GM19239 (cell line): Measurements from ENCODE around the gene DCDC1.
"Not testable (repeated sequence)": the region's sequence is repeated elsewhere in the genome, so short reads cannot be mapped to it uniquely, and the experiment has no call there.

Experiments used
- DNase-seq: peaks from one replicate; pipeline ENCODE4 v3.0.0; 2011; ENCODE audit warnings: low spot score; ENCODE audit not compliant: insufficient read length
- FAIRE-seq: peaks from 2 replicates; lab custom pipeline; 2011; peaks lifted over from hg19 to GRCh38; lab: Jason Lieb, UNC

Gene DCDC1

GRCh38 chr11:31005202-31005601, 364.3 kb downstream of the DCDC1 start:
- DNase-seq (no peak), FAIRE-seq (no peak)

- FAIRE-seq (no peak), DNase-seq (no peak)
Measured at GRCh38 chr11:31001427-31001826, 368.1 kb downstream of the DCDC1 start.

DNA sequence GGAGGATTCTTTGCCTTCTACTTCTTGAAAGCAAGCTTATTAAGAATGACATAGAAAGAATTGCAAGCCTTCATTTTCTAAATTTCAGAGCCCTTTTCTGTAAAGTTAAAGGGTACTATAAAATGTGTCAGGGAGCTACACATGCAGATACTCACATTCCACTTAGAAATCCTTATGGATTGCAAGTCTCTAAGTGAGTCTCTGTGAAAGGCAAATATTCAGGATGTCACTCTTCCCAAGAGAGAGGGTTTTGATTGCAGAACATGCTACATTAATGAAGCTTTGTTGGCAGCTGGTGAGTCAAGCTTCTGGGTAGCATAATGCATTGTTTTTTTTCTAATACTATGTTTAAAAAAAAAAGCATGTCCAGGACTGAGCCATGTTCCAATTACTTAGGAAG, 369.2 kb downstream of the DCDC1 start:
- no peak for FAIRE-seq

GRCh38 chr11:30992513-30992849, 377.1 kb downstream of the DCDC1 start:
- FAIRE-seq (no peak), DNase-seq (no peak)

More for the DNA sequence above, 369.2 kb downstream of the DCDC1 start:
- DNase-seq = no peak

GRCh38 chr11:30991802-30992512, 377.6 kb downstream of the DCDC1 start:
- no peak for FAIRE-seq
- DNase-seq = no peak

- no peak for FAIRE-seq
Measured at GRCh38 chr11:30991376-30991775, 378.2 kb downstream of the DCDC1 start.

GRCh38 chr11:30990625-30991296, 378.8 kb downstream of the DCDC1 start:
- FAIRE-seq (no peak), DNase-seq (no peak)

More at GRCh38 chr11:30991376-30991775, 378.2 kb downstream of the DCDC1 start:
- no peak for DNase-seq

DNA sequence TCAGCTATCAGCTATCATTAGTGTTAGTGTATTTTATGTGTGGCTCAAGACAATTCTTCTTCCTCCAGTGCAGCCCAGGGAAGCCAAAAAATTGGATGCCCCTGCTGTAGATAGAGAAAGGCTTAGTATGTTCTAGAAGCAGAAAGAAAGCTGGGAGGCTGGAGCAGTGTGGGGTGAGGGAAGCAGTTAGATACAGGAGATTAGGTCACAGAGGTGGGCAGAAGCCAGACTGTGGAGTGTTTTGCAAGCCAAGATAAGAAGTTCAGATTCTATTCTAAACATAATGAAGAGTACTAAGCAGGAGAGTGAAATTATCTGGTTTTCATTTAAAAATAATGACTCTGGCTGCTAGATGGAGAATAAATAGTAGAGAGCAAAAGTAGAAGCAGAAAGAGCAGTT, 381.7 kb downstream of the DCDC1 start:
- DNase-seq = no peak
- FAIRE-seq = no peak

- FAIRE-seq (no peak), DNase-seq (no peak)
Measured at GRCh38 chr11:30985536-30985935, 384.0 kb downstream of the DCDC1 start.

DNA sequence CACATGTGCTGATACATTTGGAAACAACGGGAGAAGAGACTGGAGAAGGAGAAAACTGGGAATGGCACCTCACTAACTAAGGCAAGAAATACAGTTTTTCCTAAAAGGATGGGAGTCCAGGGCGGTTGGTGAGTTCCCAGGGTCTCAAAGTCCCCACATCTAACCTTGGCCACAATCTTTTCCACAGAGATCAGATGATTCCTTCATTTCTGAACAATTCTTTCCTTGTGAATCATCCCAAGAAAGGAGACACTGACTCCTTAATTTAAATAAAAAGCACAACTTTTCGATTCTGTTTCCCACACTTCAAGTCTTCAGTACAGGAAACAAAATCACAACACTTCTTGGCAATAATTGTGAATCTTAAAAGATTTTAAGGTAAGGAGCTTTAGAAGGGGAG, 384.7 kb downstream of the DCDC1 start:
- FAIRE-seq = no peak

DNA sequence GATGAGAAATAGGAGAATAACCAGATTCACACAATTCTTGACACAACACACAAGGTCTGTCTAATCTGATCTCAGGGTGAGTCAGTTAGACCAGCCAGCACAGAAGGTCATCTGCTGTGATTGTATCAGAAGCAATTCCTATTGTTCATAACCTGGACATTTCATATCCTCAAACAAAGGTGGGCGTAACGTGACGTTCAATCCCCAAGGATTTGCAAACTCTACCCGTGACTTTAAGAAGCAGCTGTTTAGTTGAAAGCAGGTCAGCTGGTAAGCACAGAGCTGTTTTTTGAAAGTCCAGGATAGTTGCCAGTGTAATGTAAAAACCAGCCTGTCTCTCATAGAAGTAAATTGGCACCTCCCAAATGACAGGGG, 385.1 kb downstream of the DCDC1 start:
- FAIRE-seq (no peak), DNase-seq (no peak)

More for the DNA sequence above, 384.7 kb downstream of the DCDC1 start:
- no peak for DNase-seq

DNA sequence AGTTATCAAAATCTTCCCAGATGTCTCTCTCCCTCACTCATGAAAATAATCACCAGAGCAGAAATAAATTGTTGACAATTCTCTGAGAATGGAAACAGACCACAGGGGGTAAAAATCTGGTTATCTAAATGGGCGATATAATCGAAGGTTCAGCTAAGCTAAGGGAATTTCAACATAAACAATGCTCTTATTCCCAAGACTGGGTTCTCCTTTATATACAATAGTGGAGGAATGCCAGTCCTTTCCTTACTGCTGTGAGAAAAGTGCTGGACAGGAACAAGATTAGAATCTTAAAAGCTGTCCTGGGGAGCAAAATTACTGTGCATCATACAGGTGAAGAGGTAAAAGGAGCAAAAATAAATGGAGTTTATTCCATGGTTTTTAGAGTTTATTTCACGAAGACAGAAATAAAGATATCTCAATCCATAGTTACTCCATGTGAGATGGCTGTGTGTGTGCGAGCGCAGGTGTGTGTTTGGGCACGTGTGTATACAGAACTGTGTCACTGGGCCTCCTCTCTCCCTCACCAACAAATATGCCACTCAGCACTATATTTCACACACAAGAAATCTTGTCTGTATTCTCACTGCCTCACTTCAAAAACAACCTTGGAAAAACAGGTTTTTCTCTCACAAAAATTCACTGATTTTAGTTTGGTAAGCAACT, 385.6 kb downstream of the DCDC1 start:
- DNase-seq (no peak), FAIRE-seq (no peak)

DNA sequence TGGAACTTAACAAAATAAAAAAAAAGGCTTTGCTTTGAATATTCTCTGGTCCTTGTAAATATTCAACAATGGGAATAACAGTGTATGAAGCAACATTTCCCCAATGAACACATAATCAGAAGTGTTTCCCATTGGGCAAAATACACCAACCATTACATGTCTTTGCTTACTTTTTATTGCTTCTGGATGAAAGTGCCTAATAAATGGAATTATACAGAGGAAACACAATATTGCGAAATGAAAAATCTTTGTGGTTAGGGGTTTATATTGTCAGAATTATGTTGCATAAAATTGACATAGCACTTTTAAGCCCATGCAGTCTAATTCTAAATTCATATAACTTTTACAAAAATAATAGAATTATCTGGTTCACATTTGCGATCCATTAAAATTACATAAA, 386.4 kb downstream of the DCDC1 start:
- no peak for DNase-seq

DNA sequence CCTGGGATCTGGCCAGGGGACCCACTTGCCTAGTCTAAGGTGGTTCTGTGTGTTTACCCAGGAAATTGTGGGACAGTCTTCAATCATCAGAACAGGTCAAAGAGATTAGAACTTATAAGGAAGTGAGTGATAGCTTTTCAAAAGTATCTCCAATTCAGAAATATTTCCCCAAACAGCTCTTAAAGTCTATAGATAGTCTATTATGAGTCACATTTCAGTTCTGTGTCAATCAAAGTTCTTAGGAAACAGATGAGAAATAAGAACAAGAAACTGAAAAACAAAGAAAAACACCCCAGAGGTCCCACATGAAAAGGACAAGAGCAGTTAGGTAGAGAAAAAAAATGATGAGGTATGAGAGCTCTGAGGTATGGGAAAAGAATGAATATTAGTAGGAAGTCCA, 402.0 kb downstream of the DCDC1 start:
- FAIRE-seq = no peak
- DNase-seq = no peak

More for the DNA sequence above, 386.4 kb downstream of the DCDC1 start:
- FAIRE-seq = no peak

DNA sequence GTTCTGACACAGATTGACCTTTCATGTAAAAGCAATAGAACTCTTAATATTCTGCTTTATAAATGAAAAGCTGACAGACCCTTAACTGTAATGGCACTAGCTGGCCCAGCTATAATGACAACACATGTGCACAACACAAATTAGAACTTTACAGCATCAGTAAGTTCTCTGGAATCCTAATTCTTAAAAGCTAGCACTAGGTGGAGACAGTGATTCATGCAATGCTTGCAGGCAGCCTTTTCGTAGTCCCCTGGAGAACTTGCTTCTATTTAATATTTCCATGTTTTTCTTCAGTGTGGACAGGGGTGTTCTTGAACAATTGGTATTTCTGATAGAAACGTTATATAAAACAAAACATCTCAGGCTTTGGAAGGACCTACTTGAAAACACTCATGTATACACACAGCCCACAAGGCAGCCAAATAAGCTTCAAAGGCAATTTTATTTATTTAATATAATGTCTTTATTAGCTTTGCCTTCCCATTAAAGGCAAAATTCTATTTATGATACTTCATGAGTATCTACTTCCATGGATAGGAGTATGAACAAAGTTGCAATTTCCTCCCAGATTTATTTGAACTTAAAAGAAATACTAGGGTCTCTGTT, 409.0 kb downstream of the DCDC1 start:
- DNase-seq (no peak), FAIRE-seq (no peak)

DNA sequence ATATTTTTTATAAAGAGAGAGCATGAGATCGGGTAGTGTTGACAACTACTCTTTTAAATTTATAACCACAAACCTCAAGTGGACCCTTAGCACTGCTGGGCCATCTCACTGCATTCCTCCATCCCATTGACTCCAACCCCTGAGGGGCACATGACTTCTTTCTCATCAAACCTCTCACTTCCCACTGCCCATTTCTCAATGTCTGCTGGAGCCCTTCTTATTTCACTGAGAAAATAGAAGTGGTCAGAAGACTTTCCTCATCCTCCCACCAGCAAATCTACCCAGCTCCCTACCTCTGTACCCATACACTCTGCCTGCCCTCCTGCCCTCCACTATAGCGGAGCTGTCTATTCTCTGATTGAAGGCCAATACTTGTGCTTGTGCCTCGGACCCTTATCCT, 412.8 kb downstream of the DCDC1 start:
- FAIRE-seq = no peak

GRCh38 chr11:30949838-30950237, 419.7 kb downstream of the DCDC1 start:
- DNase-seq (no peak), FAIRE-seq (no peak)

More for the DNA sequence above, 412.8 kb downstream of the DCDC1 start:
- no peak for DNase-seq

DNA sequence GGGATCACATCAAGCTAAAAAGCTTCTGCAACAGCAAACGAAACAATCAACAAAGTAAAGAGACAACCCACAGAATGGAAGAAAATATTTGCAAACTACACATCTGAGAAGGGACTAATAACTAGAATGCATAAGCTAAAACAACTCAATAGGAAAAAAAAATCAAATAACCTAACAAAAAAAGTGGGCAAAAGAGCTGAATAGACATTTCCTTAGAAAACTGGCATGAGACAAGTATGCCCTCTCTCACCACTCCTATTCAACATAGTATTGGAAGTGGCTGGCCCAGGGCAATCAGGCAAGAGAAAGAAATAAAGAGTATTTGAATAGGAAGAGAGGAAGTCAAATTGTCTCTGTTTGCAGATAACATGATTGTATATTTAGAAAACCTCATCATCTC, 421.8 kb downstream of the DCDC1 start:
- DNase-seq, FAIRE-seq: not testable (repeated sequence)

- no peak for DNase-seq
- FAIRE-seq = no peak
Measured at GRCh38 chr11:30938810-30939209, 430.7 kb downstream of the DCDC1 start.

GRCh38 chr11:30938171-30938570, 431.4 kb downstream of the DCDC1 start:
- FAIRE-seq (no peak), DNase-seq (no peak)

GRCh38 chr11:30936491-30936890, 433.0 kb downstream of the DCDC1 start:
- DNase-seq (no peak), FAIRE-seq (no peak)
